Parathyroid adenoma (tissue), 2 donors: ENCODE data around the gene CCDC152.

Experiments used
- H2AFZ ChIP-seq: fragments of 300-600 bp; sonication (generic); one replicate; pipeline ENCODE4 v1.7.0; 2017; ENCODE audit warnings: antibody characterized with exemption, mild to moderate bottlenecking
- H3K27ac ChIP-seq: fragments of 300-600 bp; sonication (generic); one replicate; pipeline ENCODE4 v1.7.0; 2017
- H3K27me3 ChIP-seq: fragments of 300-600 bp; sonication (generic); one replicate; pipeline ENCODE4 v1.7.0; 2017; ENCODE audit warnings: low read length; ENCODE audit not compliant: control insufficient read depth, insufficient read depth
- H3K36me3 ChIP-seq: fragments of 300-600 bp; sonication (generic); one replicate; pipeline ENCODE4 v1.7.0; 2017; ENCODE audit warnings: low read length; ENCODE audit not compliant: control insufficient read depth, insufficient read depth
- H3K4me1 ChIP-seq: fragments of 300-600 bp; sonication (generic); one replicate; pipeline ENCODE4 v1.7.0; 2017; ENCODE audit warnings: control low read depth
- H3K4me2 ChIP-seq: fragments of 300-600 bp; sonication (generic); one replicate; pipeline ENCODE4 v1.7.0; 2017; ENCODE audit warnings: low read length
- H3K4me3 ChIP-seq: fragments of 300-600 bp; sonication (generic); one replicate; pipeline ENCODE4 v1.7.0; 2017; ENCODE audit warnings: low read depth, low read length
- H3K79me2 ChIP-seq: fragments of 300-600 bp; sonication (generic); one replicate; pipeline ENCODE4 v1.7.0; 2017; ENCODE audit warnings: control low read depth
- H3K9ac ChIP-seq: fragments of 300-600 bp; sonication (generic); one replicate; pipeline ENCODE4 v1.7.0; 2017; ENCODE audit warnings: mild to moderate bottlenecking
- H3K9me3 ChIP-seq: fragments of 300-600 bp; sonication (generic); one replicate; pipeline ENCODE4 v1.7.0; 2017; ENCODE audit warnings: low read length; ENCODE audit not compliant: control insufficient read depth
- TF ChIP-seq, protein P1 (sequence below): fragments of 300-600 bp; sonication (generic); IDR thresholded peaks from one replicate; pipeline ENCODE4 v1.7.0; 2017; ENCODE audit warnings: antibody characterized with exemption, mild to moderate bottlenecking
- donor health status: primary hyperparathyroidism.

Gene CCDC152, protein sequence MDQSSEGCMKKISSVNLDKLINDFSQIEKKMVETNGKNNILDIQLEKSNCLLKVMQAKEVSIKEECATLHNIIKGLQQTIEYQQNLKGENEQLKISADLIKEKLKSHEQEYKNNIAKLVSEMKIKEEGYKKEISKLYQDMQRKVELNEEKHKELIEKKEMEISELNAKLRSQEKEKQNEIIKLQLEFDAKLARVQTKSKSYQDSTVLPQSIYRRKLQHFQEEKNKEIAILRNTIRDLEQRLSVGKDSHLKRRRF

DNA sequence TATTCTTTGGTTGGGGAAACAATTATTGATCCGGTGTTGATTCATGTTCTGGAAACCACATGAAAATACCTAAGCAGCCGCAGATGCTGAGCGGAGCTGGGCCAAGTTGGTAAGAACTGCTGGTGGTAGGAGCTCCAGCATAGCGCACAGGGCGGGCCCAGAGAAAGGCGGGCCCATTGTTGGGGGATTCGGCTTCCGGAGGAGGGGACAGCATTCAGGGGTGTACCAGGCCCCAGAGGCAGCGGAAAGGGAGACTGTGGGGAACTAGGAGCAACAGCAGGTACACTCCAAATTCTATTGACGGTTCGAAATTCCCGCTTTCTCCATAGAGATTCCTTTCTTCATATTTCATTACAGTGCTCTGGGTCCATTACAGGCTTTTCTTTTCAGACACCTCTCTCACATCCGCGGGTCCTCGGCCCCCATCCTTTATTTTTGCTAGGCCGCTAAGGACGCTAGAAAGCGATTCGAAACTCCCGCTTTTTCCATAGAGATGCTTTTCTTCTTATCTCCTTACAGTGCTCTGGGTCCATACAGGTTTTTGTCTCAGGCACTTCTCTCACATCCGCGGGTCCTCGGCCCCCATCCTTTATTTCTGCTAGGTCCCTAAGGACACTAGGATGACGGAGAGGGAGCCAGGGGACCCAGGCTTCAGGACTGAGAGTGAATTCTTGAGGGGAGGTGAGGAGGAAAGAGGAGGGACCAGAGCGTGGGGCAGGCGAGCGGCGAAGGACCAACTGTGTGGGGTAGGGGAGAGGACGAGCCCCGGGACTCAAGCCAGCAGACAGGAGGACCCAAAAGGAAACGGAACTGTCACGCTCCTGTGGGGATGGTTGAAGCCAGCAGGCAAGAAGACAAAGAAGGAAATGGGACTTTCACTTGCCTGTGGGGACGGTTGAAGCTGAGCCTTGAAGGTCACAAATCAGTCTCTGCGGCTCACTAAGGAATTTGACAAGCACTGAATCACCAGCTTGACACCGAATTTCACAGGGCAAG, at the start of gene CCDC152:
CCDC152 (plus strand) TSS at position 213 of the 996 bp plus-strand sequence. CDS start 2,304 bp downstream, outside the sequence.
- Histone ChIP-seq H3K9me3 (no peaks in the 10 kb centered on the region), H2AFZ (peak within 1 kb of the TSS; percentile 88), H3K27ac (no peak within 1 kb of the TSS), H3K4me2 (no peak within 1 kb of the TSS), H3K27me3 (no peaks in the 10 kb centered on the region), H3K9ac (no peak within 1 kb of the TSS), H3K79me2 (no peaks in the 10 kb centered on the region), H3K4me3 (no peak within 1 kb of the TSS), H3K4me1 (peaks cover 7% of the 10 kb centered on the region), H3K36me3 (no peaks in the 10 kb centered on the region)
- TF ChIP-seq, protein P1, sequence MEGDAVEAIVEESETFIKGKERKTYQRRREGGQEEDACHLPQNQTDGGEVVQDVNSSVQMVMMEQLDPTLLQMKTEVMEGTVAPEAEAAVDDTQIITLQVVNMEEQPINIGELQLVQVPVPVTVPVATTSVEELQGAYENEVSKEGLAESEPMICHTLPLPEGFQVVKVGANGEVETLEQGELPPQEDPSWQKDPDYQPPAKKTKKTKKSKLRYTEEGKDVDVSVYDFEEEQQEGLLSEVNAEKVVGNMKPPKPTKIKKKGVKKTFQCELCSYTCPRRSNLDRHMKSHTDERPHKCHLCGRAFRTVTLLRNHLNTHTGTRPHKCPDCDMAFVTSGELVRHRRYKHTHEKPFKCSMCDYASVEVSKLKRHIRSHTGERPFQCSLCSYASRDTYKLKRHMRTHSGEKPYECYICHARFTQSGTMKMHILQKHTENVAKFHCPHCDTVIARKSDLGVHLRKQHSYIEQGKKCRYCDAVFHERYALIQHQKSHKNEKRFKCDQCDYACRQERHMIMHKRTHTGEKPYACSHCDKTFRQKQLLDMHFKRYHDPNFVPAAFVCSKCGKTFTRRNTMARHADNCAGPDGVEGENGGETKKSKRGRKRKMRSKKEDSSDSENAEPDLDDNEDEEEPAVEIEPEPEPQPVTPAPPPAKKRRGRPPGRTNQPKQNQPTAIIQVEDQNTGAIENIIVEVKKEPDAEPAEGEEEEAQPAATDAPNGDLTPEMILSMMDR, result no peak

DNA sequence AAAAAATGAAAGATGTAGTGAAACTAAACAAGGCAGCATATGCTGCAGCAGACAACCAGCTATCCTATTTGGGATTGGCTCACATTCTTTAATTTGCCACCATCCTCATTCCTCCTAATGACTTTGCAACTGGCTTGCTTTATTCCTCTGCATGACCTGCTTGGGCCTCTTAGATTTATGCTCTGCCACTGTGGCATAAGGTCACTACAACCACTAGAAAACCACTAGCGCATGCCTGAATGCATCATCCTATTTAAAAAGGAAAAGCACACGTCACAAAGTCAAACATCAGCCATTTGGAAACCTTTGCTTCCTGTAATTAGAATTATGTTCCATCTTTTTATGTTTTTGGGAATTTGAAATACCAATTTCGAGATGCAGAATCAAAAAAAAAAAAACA, 40.8 kb upstream of the CCDC152 start:
- TF ChIP-seq, protein P1, result no peak
- Histone ChIP-seq H3K4me3 (no peak overlapping the region), H3K79me2 (no peaks in the 10 kb centered on the region), H2AFZ (no peak overlapping the region), H3K9ac (no peak overlapping the region), H3K4me2 (no peak overlapping the region), H3K4me1 (peaks cover 36% of the 10 kb centered on the region), H3K9me3 (no peaks in the 10 kb centered on the region), H3K36me3 (no peaks in the 10 kb centered on the region), H3K27me3 (no peaks in the 10 kb centered on the region), H3K27ac (no peak overlapping the region)

DNA sequence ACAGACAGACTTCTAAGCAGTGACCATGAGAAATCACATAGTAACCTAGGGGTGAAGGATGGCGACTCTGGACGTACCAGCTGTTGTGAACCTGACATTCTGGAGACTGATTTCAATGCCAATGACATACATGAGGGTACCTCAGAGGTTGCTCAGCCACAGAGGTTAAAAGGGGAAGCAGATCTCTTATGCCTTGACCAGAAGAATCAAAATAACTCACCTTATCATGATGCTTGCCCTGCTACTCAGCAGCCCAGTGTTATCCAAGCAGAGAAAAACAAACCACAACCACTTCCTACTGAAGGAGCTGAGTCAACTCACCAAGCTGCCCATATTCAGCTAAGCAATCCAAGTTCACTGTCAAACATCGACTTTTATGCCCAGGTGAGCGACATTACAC, 38.0 kb upstream of the CCDC152 start:
- H3K4me1 ChIP-seq, result peaks cover 62% of the 10 kb centered on the region

DNA sequence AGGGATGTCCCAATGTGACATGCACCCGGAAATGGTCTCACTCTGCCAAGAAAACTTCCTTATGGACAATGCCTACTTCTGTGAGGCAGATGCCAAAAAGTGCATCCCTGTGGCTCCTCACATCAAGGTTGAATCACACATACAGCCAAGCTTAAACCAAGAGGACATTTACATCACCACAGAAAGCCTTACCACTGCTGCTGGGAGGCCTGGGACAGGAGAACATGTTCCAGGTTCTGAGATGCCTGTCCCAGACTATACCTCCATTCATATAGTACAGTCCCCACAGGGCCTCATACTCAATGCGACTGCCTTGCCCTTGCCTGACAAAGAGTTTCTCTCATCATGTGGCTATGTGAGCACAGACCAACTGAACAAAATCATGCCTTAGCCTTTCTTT, 37.6 kb upstream of the CCDC152 start:
- Histone ChIP-seq H3K36me3 (no peaks in the 10 kb centered on the region), H3K79me2 (no peaks in the 10 kb centered on the region), H3K27ac (peak overlapping the region; percentile 97), H2AFZ (peak overlapping the region; percentile 69), H3K27me3 (no peaks in the 10 kb centered on the region), H3K9ac (no peak overlapping the region), H3K4me3 (peak overlapping the region; percentile 30), H3K9me3 (no peaks in the 10 kb centered on the region), H3K4me2 (peak overlapping the region; percentile 50), H3K4me1 (peaks cover 64% of the 10 kb centered on the region)
- TF ChIP-seq, protein P1, result no peak

More for the DNA sequence above, 38.0 kb upstream of the CCDC152 start:
- Histone ChIP-seq H3K9me3 (no peaks in the 10 kb centered on the region), H3K9ac (no peak overlapping the region), H3K4me3 (peak overlapping the region; percentile 30), H3K36me3 (no peaks in the 10 kb centered on the region), H3K27ac (peak overlapping the region; percentile 97), H3K4me2 (peak overlapping the region; percentile 50), H3K79me2 (no peaks in the 10 kb centered on the region), H2AFZ (peak overlapping the region; percentile 69), H3K27me3 (no peaks in the 10 kb centered on the region)
- TF ChIP-seq, protein P1, result no peak
